AG04449 (cell line): ENCODE data around the gene PPP1CA.

ENCODE experiments used
- CTCF ChIA-PET: fragments of 350-600 bp; formaldehyde crosslinking; extraction: SDS; loops from one replicate; lab custom pipeline; 2021; ENCODE audit warnings: antibody characterized with exemption; lab: Yijun Ruan, JAX
- POLR2A ChIA-PET: fragments of 400-600, 350-600 bp; formaldehyde crosslinking; extraction: SDS; loops from one replicate; lab custom pipeline; 2020; ENCODE audit warnings: antibody characterized with exemption, inconsistent platforms; lab: Yijun Ruan, JAX
- DNase-seq: peaks from one replicate; pipeline ENCODE4 v3.0.0-alpha.2; 2010; ENCODE audit warnings: low read depth, low spot score
- H3K4me3 ChIP-seq: 2 replicates; pipeline ENCODE4 v1.5.1; 2011; ENCODE audit warnings: low read depth, mild to moderate bottlenecking, control low read depth, low read length
- CTCF ChIP-seq: IDR thresholded peaks from one replicate; pipeline ENCODE4 v1.5.1; 2011; ENCODE audit warnings: mild to moderate bottlenecking, moderate library complexity, low read length, control low read depth, inconsistent platforms; ENCODE audit not compliant: insufficient read depth; ENCODE audit errors: missing control alignments

PPP1CA gene

GRCh38 chr11:67412495-67413179, 11.0 kb upstream of the PPP1CA start:
- DNase-seq: no peak
- TF ChIP-seq CTCF: no peak
- ChIA-PET CTCF (interaction anchor here (1.1 to 6.5 kb wide), 2 partner anchors 10 to 61 kb away, joined by 6 to 40 read pairs; partner anchors contain the start of genes PPP1CA and TBC1D10C), POLR2A (no interaction called here)
- H3K4me3 ChIP-seq: no peak overlapping the region

GRCh38 chr11:67411785-67412152, 10.1 kb upstream of the PPP1CA start:
- TF ChIP-seq CTCF: no peak
- DNase-seq: no peak
- CTCF ChIA-PET: interaction anchor here (6.5 kb wide), 1 partner anchor 9 kb away, joined by 40 read pairs; the partner anchor contains the start of genes PPP1CA and TBC1D10C
- no peak overlapping the region for H3K4me3 ChIP-seq
- POLR2A ChIA-PET: no interaction called here

GRCh38 chr11:67410984-67411784, 9.5 kb upstream of the PPP1CA start:
- no peak overlapping the region for H3K4me3 ChIP-seq
- TF ChIP-seq CTCF: no peak
- CTCF ChIA-PET: interaction anchor here (6.5 kb wide), 1 partner anchor 9 kb away, joined by 40 read pairs; the partner anchor contains the start of genes PPP1CA and TBC1D10C
- no peak for DNase-seq
- POLR2A ChIA-PET: no interaction called here

- DNase-seq: no peak
- no peak for TF ChIP-seq CTCF
- ChIA-PET POLR2A (no interaction called here), CTCF (no interaction called here)
- H3K4me3 ChIP-seq: no peak overlapping the region
Observed at GRCh38 chr11:67410369-67410831, 8.7 kb upstream of the PPP1CA start.

GRCh38 chr11:67409781-67410368, 8.2 kb upstream of the PPP1CA start:
- CTCF ChIA-PET: no interaction called here
- POLR2A ChIA-PET: no interaction called here
- H3K4me3 ChIP-seq: no peak overlapping the region
- no peak for DNase-seq
- TF ChIP-seq CTCF: no peak

GRCh38 chr11:67409261-67409666, 7.6 kb upstream of the PPP1CA start:
- DNase-seq: no peak
- TF ChIP-seq CTCF: no peak
- H3K4me3 ChIP-seq: no peak overlapping the region
- CTCF ChIA-PET: no interaction called here
- POLR2A ChIA-PET: no interaction called here
